Epithelial cell of proximal tubule (primary cell): ENCODE results near the gene FCER1G. TPM values are rescaled to one million over a fixed set of nuclear protein-coding genes. Genes with fewer than 3 reads are reported as not detected.
A peak's percentile ranks its signal among the peaks of the same experiment; 100 is the strongest.
"Not testable (repeated sequence)": the region's sequence is repeated elsewhere in the genome, so short reads cannot be mapped to it uniquely, and the experiment has no call there.

Source experiments
- DNase-seq: peaks from one replicate; pipeline ENCODE4 v3.0.0-alpha.2; 2011; ENCODE audit warnings: low read depth
- H3K4me3 ChIP-seq: 2 replicates; pipeline ENCODE4 v1.5.1; 2011; ENCODE audit warnings: low read depth, mild to moderate bottlenecking, low read length
- CTCF ChIP-seq: conservative IDR thresholded peaks from 2 replicates; pipeline ENCODE4 v1.5.1; 2012; ENCODE audit warnings: low read depth, mild to moderate bottlenecking, low read length
- total RNA-seq: library from RNA; depleted of rRNA; stranded (reverse); fragments of >200 nt; gene quantifications from 2 replicates; pipeline ENCODE4 v1.2.3, GENCODE V29; 2015

Gene FCER1G
- total RNA-seq, 1 donor from 2014 or later: not detected

- H3K4me3 ChIP-seq: no peak overlapping the region
- TF ChIP-seq CTCF: no peak
- DNase-seq: no peak
These were observed 35.7 kb downstream of the FCER1G start for GRCh38 chr1:161250829-161251228.

- DNase-seq: no peak
- no peak overlapping the region for H3K4me3 ChIP-seq
- no peak for TF ChIP-seq CTCF
These were observed 36.5 kb downstream of the FCER1G start for GRCh38 chr1:161251579-161251978.

GRCh38 chr1:161255302-161255701 lies 40.2 kb downstream of the FCER1G start:
- H3K4me3 ChIP-seq, DNase-seq: not testable (repeated sequence)

GRCh38 chr1:161255955-161256520 lies 40.9 kb downstream of the FCER1G start:
- H3K4me3 ChIP-seq, DNase-seq: not testable (repeated sequence)

GRCh38 chr1:161257109-161257508 lies 42.0 kb downstream of the FCER1G start:
- H3K4me3 ChIP-seq, DNase-seq: not testable (repeated sequence)

GRCh38 chr1:161258439-161259344 lies 43.6 kb downstream of the FCER1G start, which contains the start of gene PCP4L1:
Gene PCP4L1, plus strand, starts transcription at chr1:161258745. Its CDS starts 230 bp downstream, at chr1:161258975.
- TF ChIP-seq CTCF: no peak
- no peak for DNase-seq
- peak within 1 kb of the TSS; percentile 53 for H3K4me3 ChIP-seq

- H3K4me3 ChIP-seq: no peak overlapping the region
- no peak for DNase-seq
- TF ChIP-seq CTCF: no peak
These were observed 44.2 kb downstream of the FCER1G start for GRCh38 chr1:161259345-161259702.

GRCh38 chr1:161259765-161260164 lies 44.7 kb downstream of the FCER1G start:
- DNase-seq: no peak
- no peak for TF ChIP-seq CTCF

More at GRCh38 chr1:161259765-161260164, 44.7 kb downstream of the FCER1G start:
- no peak overlapping the region for H3K4me3 ChIP-seq
